H9 (cell line): ENCODE results near the gene KCNK16. TPM values are rescaled to one million over a fixed set of nuclear protein-coding genes. Genes with fewer than 3 reads are reported as not detected.

Experiments
- DNase-seq: peaks from one replicate; pipeline ENCODE4 v3.0.0-alpha.2; 2017
- H2AFZ ChIP-seq: one replicate; pipeline ENCODE4 v1.6.1; 2013; ENCODE audit warnings: mild to moderate bottlenecking, low read length, control low read depth, moderate library complexity
- H2AK5ac ChIP-seq: 2 replicates; pipeline ENCODE4 v1.6.1; 2013; ENCODE audit warnings: low read length, control low read depth, mixed read lengths; ENCODE audit not compliant: insufficient read length
- H2BK120ac ChIP-seq: one replicate; pipeline ENCODE4 v1.6.1; 2013; ENCODE audit warnings: low read depth, mild to moderate bottlenecking, low read length, control low read depth, inconsistent platforms; ENCODE audit not compliant: poor library complexity, severe bottlenecking
- H2BK12ac ChIP-seq: 2 replicates; pipeline ENCODE4 v1.6.1; 2013; ENCODE audit warnings: low read length, control low read depth, mixed read lengths, low read depth; ENCODE audit not compliant: insufficient read length
- H2BK15ac ChIP-seq: 2 replicates; pipeline ENCODE4 v1.6.1; 2013; ENCODE audit warnings: low read depth, low read length, control low read depth
- H2BK20ac ChIP-seq: one replicate; pipeline ENCODE4 v1.6.1; 2013; ENCODE audit warnings: low read depth, mild to moderate bottlenecking, low read length, control low read depth, inconsistent platforms; ENCODE audit not compliant: poor library complexity, severe bottlenecking
- H2BK5ac ChIP-seq: 2 replicates; pipeline ENCODE4 v1.6.1; 2013; ENCODE audit warnings: low read length, control low read depth, mixed read lengths; ENCODE audit not compliant: insufficient read length
- H3K14ac ChIP-seq: 2 replicates; pipeline ENCODE4 v1.6.1; 2013; ENCODE audit warnings: low read length, control low read depth; ENCODE audit not compliant: insufficient read depth
- H3K18ac ChIP-seq: 2 replicates; pipeline ENCODE4 v1.6.1; 2013; ENCODE audit warnings: low read depth, mild to moderate bottlenecking, mixed read lengths, low read length, control low read depth; ENCODE audit not compliant: insufficient read length
- H3K23ac ChIP-seq: 2 replicates; pipeline ENCODE4 v1.6.1; 2013; ENCODE audit warnings: low read length, control low read depth, mixed read lengths, low read depth; ENCODE audit not compliant: insufficient read length
- H3K23me2 ChIP-seq: 2 replicates; pipeline ENCODE4 v1.6.1; 2013; ENCODE audit warnings: low read depth, mild to moderate bottlenecking, mixed read lengths, low read length, control low read depth; ENCODE audit not compliant: insufficient read length, poor library complexity, severe bottlenecking
- H3K27ac ChIP-seq: 2 replicates; pipeline ENCODE4 v1.5.1; 2013; ENCODE audit warnings: low read length, control low read depth, mixed read lengths, low read depth; ENCODE audit not compliant: insufficient read length
- H3K27me3 ChIP-seq: 2 replicates; pipeline ENCODE4 v1.6.1; 2013; ENCODE audit warnings: low read length, control low read depth, inconsistent platforms; ENCODE audit not compliant: insufficient read depth
- H3K4ac ChIP-seq: 2 replicates; pipeline ENCODE4 v1.6.1; 2013; ENCODE audit warnings: low read depth, mild to moderate bottlenecking, control low read depth, inconsistent platforms, low read length, moderate library complexity
- H3K4me1 ChIP-seq: 2 replicates; pipeline ENCODE4 v1.6.1; 2013; ENCODE audit warnings: low read length, control low read depth, inconsistent platforms; ENCODE audit not compliant: insufficient read depth
- H3K4me2 ChIP-seq: 2 replicates; pipeline ENCODE4 v1.6.1; 2013; ENCODE audit warnings: low read length, control low read depth, mixed read lengths; ENCODE audit not compliant: insufficient read length, insufficient read depth
- H3K56ac ChIP-seq: 2 replicates; pipeline ENCODE4 v1.6.1; 2013; ENCODE audit warnings: low read depth, mild to moderate bottlenecking, mixed read lengths, low read length, control low read depth; ENCODE audit not compliant: insufficient read length
- H3K79me1 ChIP-seq: 2 replicates; pipeline ENCODE4 v1.6.1; 2013; ENCODE audit warnings: low read depth, mild to moderate bottlenecking, moderate library complexity, low read length, control low read depth, inconsistent platforms; ENCODE audit not compliant: insufficient read depth, poor library complexity, severe bottlenecking
- H3K79me2 ChIP-seq: 2 replicates; pipeline ENCODE4 v1.6.1; 2013; ENCODE audit warnings: low read length, control low read depth, inconsistent platforms; ENCODE audit not compliant: insufficient read depth
- H3K9ac ChIP-seq: 2 replicates; pipeline ENCODE4 v1.6.1; 2013; ENCODE audit warnings: low read length, control low read depth, mixed read lengths; ENCODE audit not compliant: insufficient read length; ENCODE audit errors: extremely low read depth
- H3K9me3 ChIP-seq: one replicate; pipeline ENCODE4 v1.6.1; 2013; ENCODE audit warnings: low read depth, low read length, inconsistent platforms; ENCODE audit not compliant: control insufficient read depth
- H3T11ph ChIP-seq: one replicate; pipeline ENCODE4 v1.6.1; 2013; ENCODE audit warnings: mild to moderate bottlenecking, low read length, control low read depth, inconsistent platforms
- H4K20me1 ChIP-seq: one replicate; pipeline ENCODE4 v1.6.1; 2013; ENCODE audit not compliant: control insufficient read depth, insufficient read length, insufficient read depth
- H4K5ac ChIP-seq: 2 replicates; pipeline ENCODE4 v1.6.1; 2013; ENCODE audit warnings: low read depth, mild to moderate bottlenecking, mixed read lengths, low read length, control low read depth; ENCODE audit not compliant: insufficient read length
- H4K8ac ChIP-seq: replicated peaks from 2 replicates; pipeline ENCODE4 v1.6.1; 2013; ENCODE audit warnings: low read length, control low read depth, mixed read lengths, low read depth; ENCODE audit not compliant: insufficient read length
- H4K91ac ChIP-seq: 2 replicates; pipeline ENCODE4 v1.6.1; 2013; ENCODE audit warnings: low read depth, mild to moderate bottlenecking, moderate library complexity, mixed read lengths, low read length, control low read depth; ENCODE audit not compliant: insufficient read length
- H3K27ac Mint-ChIP-seq, 3 experiments: 2 replicates in 2 of 3; 3 replicates in 1 of 3; pipeline ENCODE4 v1.8.0; 2020 to 2021; ENCODE audit warnings: mixed read lengths in 3 of 3, mild to moderate bottlenecking in 1 of 3, moderate library complexity in 1 of 3
- H3K27me3 Mint-ChIP-seq: 2 replicates; pipeline ENCODE4 v1.8.0; 2021; ENCODE audit warnings: low read depth, mild to moderate bottlenecking, moderate library complexity, mixed read lengths
- H3K36me3 Mint-ChIP-seq, 3 experiments: 2 replicates in 2 of 3; 3 replicates in 1 of 3; pipeline ENCODE4 v1.8.0; 2020 to 2021; ENCODE audit warnings: low read depth in 3 of 3, mixed read lengths in 3 of 3; ENCODE audit not compliant: insufficient read depth in 1 of 3
- H3K4me1 Mint-ChIP-seq, 2 experiments: 2 replicates each; pipeline ENCODE4 v1.8.0; 2020; ENCODE audit warnings: mixed read lengths in 2 of 2
- H3K4me3 Mint-ChIP-seq, 2 experiments: 2 replicates in 1 of 2; 3 replicates in 1 of 2; pipeline ENCODE4 v1.8.0; 2020 to 2021; ENCODE audit warnings: mild to moderate bottlenecking in 2 of 2, mixed read lengths in 2 of 2, moderate library complexity in 1 of 2
- H3K9me3 Mint-ChIP-seq, 2 experiments: 2 replicates in 1 of 2; 3 replicates in 1 of 2; pipeline ENCODE4 v1.8.0; 2020; ENCODE audit warnings: mild to moderate bottlenecking in 2 of 2, mixed read lengths in 2 of 2, moderate library complexity in 1 of 2
- CTCF ChIP-seq: fragments of 200-600 bp; sonication (generic); conservative IDR thresholded peaks from 3 replicates; pipeline ENCODE4 v1.8.0; 2021; ENCODE audit warnings: antibody characterized with exemption, mild to moderate bottlenecking
- WGBS: extraction: QIAGEN DNeasy Blood & Tissue Kit; methylation state at CpG from one replicate; pipeline ENCODE4 v1.1.7; 2013; ENCODE audit warnings: missing lambda C conversion rate, low lambda C conversion rate, mixed read lengths; ENCODE audit not compliant: insufficient read length; ENCODE audit errors: extremely low coverage; 5-methylcytosine and 5-hydroxymethylcytosine counted together
- total RNA-seq: library from RNA; stranded (reverse); gene quantifications from 2 replicates; pipeline ENCODE4 v1.2.1, GENCODE V29; 2021

Gene KCNK16
- total RNA-seq, 1 experiment from 2014 or later, result not detected

GRCh38 chr6:39348740-39349139 is 26.2 kb upstream of the KCNK16 start:
- no peak for TF ChIP-seq CTCF
- no CpG with 5 or more reads among the region's 15 CpGs for WGBS
- H3K27me3 Mint-ChIP-seq, result peaks cover 1% of the 10 kb centered on the region; the same call in 1 of the 2 replicates

More at GRCh38 chr6:39348740-39349139, 26.2 kb upstream of the KCNK16 start:
- Histone ChIP-seq H3K56ac (no peak overlapping the region), H3K4me1 (no peaks in the 10 kb centered on the region), H3K18ac (no peak overlapping the region), H4K5ac (no peak overlapping the region), H3T11ph (no peak overlapping the region), H3K14ac (no peak overlapping the region), H3K9me3 (no peaks in the 10 kb centered on the region), H3K4ac (no peak overlapping the region), H2AK5ac (no peak overlapping the region), H2BK20ac (no peak overlapping the region), H4K91ac (no peak overlapping the region), H3K23ac (no peak overlapping the region), H3K27ac (no peak overlapping the region), H3K23me2 (no peaks in the 10 kb centered on the region), H3K27me3 (no peaks in the 10 kb centered on the region), H4K20me1 (no peaks in the 10 kb centered on the region), H2BK5ac (no peak overlapping the region), H4K8ac (no peak overlapping the region), H2AFZ (no peak overlapping the region), H2BK120ac (no peak overlapping the region), H3K9ac (no peak overlapping the region), H3K79me1 (no peaks in the 10 kb centered on the region), H3K79me2 (no peaks in the 10 kb centered on the region), H3K4me2 (no peak overlapping the region), H2BK15ac (no peak overlapping the region), H2BK12ac (no peak overlapping the region)
- H3K4me1 Mint-ChIP-seq, result peaks cover 15 to 20% of the 10 kb centered on the region in 2 experiments
- DNase-seq, result no peak
- peaks cover 0 to 4% of the 10 kb centered on the region in 2 experiments; a peak in 3 of 5 replicates for H3K9me3 Mint-ChIP-seq
- H3K27ac Mint-ChIP-seq, result no peak overlapping the region; a peak in 1 of 7 replicates
- no peak overlapping the region for H3K4me3 Mint-ChIP-seq
- peaks cover 0 to 5% (median 0%) of the 10 kb centered on the region in 3 experiments; a peak in 1 of 7 replicates for H3K36me3 Mint-ChIP-seq
